Measurements from ENCODE around the gene PADI6. TPM values are rescaled to one million over a fixed set of nuclear protein-coding genes. Genes with fewer than 3 reads are reported as not detected.

Gene PADI6
- total and polyA plus RNA-seq, 2 experiments from 2014 or later = not detected

DNA sequence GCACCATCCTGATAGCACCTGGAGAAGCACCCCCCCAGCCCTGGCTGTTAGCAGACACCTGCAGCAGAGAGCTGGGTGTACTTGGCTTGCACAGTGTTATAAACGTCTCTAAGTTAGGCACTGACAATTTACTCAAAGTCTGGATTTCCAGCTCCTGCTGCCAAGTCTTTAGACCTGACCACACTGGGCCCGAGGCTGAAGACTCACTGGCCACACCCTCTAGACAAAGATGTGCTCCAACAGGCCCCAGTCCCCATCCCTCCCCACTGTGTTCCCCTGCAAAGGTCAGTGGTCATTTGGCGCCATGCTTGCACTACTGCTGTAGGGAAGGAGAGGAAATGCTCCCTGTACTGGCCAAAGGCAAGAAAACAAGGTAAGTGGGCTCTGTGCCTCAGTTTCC lies 31.1 kb downstream of the PADI6 start:
- H3K9me3 ChIP-seq (ENCODE audit: low read depth) = no peaks in the 10 kb centered on the region
- no peak overlapping the region for H2AFZ ChIP-seq
- H3K4me1 ChIP-seq (ENCODE audit: insufficient read depth) = no peaks in the 10 kb centered on the region
- no peaks in the 10 kb centered on the region for H3K36me3 ChIP-seq (replicated peaks; ENCODE audit: insufficient read depth, low read depth)
- H4K20me1 ChIP-seq (ENCODE audit: insufficient read depth, poor library complexity, severe bottlenecking) = no peaks in the 10 kb centered on the region
- H3K4me3 ChIP-seq = no peak overlapping the region
- no peaks in the 10 kb centered on the region for H3K27me3 ChIP-seq
- TF ChIP-seq EZH2phosphoT487 (IDR thresholded peaks at IDR 0.05; ENCODE audit: low read depth, severe bottlenecking, unreplicated experiment) = no peak
- TF ChIP-seq EZH2 (IDR thresholded peaks at IDR 0.05; ENCODE audit: borderline replicate concordance) = no peak
- TF ChIP-seq, protein P1, sequence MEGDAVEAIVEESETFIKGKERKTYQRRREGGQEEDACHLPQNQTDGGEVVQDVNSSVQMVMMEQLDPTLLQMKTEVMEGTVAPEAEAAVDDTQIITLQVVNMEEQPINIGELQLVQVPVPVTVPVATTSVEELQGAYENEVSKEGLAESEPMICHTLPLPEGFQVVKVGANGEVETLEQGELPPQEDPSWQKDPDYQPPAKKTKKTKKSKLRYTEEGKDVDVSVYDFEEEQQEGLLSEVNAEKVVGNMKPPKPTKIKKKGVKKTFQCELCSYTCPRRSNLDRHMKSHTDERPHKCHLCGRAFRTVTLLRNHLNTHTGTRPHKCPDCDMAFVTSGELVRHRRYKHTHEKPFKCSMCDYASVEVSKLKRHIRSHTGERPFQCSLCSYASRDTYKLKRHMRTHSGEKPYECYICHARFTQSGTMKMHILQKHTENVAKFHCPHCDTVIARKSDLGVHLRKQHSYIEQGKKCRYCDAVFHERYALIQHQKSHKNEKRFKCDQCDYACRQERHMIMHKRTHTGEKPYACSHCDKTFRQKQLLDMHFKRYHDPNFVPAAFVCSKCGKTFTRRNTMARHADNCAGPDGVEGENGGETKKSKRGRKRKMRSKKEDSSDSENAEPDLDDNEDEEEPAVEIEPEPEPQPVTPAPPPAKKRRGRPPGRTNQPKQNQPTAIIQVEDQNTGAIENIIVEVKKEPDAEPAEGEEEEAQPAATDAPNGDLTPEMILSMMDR (IDR thresholded peaks at IDR 0.05; ENCODE audit: poor library complexity) = no peak
- H3K79me2 ChIP-seq = no peaks in the 10 kb centered on the region
- no peak for DNase-seq (ENCODE audit: low spot score)
- no peaks in the 10 kb centered on the region for H3K9me2 ChIP-seq (replicated peaks; ENCODE audit: insufficient read depth)
- 68% methylated on average over 3 of the region's 3 CpGs for WGBS (ENCODE audit: low lambda C conversion rate, missing lambda C conversion rate)
- no peak overlapping the region for H3K4me2 ChIP-seq
- H3K27ac ChIP-seq = no peak overlapping the region

DNA sequence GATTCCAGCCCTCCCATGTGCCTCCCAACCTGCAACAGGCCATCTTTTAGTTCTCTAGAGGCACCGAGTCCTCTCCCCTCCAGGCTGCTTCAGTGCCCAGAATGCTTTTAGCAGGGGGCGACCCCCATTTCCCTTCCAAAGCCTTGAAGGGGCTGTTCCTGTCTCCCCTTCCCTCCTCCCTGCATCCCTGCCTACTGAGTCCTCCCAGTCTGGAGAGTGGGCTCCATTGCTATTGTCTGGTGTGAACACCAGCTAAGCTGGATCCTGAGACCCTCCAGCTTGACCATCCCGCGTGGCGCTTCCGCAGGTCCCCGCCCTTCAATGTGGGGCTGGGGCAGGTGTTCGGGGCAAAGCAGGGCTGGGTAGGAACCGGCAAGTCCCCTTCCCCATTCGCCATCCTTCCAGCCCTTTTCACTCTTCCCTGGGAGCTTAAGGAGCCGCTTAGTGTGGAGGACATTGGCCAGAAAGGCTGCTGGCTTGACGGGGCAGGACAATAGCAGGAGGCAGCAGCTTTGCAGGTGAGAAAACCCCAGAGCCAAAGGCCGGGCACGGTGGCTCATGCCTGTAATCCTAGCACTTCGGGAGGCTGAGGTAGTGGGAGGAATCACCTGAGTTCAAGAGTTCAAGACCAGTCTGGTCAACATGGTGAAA lies 32.2 kb downstream of the PADI6 start:
- Histone ChIP-seq H3K27me3 (no peaks in the 10 kb centered on the region), H3K9me3 (ENCODE audit: low read depth) (no peaks in the 10 kb centered on the region), H3K27ac (no peak overlapping the region), H3K36me3 (replicated peaks; ENCODE audit: insufficient read depth, low read depth) (no peaks in the 10 kb centered on the region), H3K4me1 (ENCODE audit: insufficient read depth) (no peaks in the 10 kb centered on the region), H3K4me3 (no peak overlapping the region), H4K20me1 (ENCODE audit: insufficient read depth, poor library complexity, severe bottlenecking) (no peaks in the 10 kb centered on the region), H2AFZ (no peak overlapping the region), H3K79me2 (no peaks in the 10 kb centered on the region), H3K4me2 (no peak overlapping the region), H3K9me2 (replicated peaks; ENCODE audit: insufficient read depth) (no peaks in the 10 kb centered on the region)
- no peak for DNase-seq (ENCODE audit: low spot score)
- TF ChIP-seq, protein P1 (IDR thresholded peaks at IDR 0.05; ENCODE audit: poor library complexity) = no peak
- no peak for TF ChIP-seq EZH2phosphoT487 (IDR thresholded peaks at IDR 0.05; ENCODE audit: low read depth, severe bottlenecking, unreplicated experiment)
- no peak for TF ChIP-seq EZH2 (IDR thresholded peaks at IDR 0.05; ENCODE audit: borderline replicate concordance)
- 69% methylated on average over 15 of the region's 15 CpGs for WGBS (ENCODE audit: low lambda C conversion rate, missing lambda C conversion rate)

DNA sequence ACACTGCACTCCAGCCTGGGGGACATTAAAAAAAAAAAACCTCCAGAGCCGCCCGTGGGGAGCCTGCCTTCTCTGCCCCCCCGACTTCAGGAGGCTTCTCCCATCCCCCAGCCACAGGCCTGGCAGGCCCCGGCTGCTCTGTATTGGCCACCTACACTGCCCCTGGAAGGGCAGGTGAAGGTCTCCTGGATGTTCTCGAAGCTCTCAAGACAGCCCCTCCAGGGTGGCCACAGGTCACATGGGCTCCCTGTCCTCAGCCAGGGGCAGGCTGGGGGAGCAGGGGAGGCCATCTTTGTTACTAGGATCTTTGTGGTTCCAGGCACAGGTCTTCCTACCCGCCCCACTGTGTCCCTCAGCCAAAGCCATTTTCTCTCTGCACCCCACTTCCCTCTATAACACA lies 32.8 kb downstream of the PADI6 start:
- 80% methylated on average over 6 of the region's 6 CpGs for WGBS (ENCODE audit: low lambda C conversion rate, missing lambda C conversion rate)

More for the DNA sequence above, 32.8 kb downstream of the PADI6 start:
- Histone ChIP-seq H3K4me3 (no peak overlapping the region), H3K36me3 (replicated peaks; ENCODE audit: insufficient read depth, low read depth) (no peaks in the 10 kb centered on the region), H3K79me2 (no peaks in the 10 kb centered on the region), H3K9me3 (ENCODE audit: low read depth) (no peaks in the 10 kb centered on the region), H3K4me2 (no peak overlapping the region), H3K9me2 (replicated peaks; ENCODE audit: insufficient read depth) (no peaks in the 10 kb centered on the region), H3K27me3 (no peaks in the 10 kb centered on the region), H2AFZ (no peak overlapping the region), H4K20me1 (ENCODE audit: insufficient read depth, poor library complexity, severe bottlenecking) (no peaks in the 10 kb centered on the region), H3K4me1 (ENCODE audit: insufficient read depth) (no peaks in the 10 kb centered on the region), H3K27ac (no peak overlapping the region)
- TF ChIP-seq, protein P1 (IDR thresholded peaks at IDR 0.05; ENCODE audit: poor library complexity) = no peak
- TF ChIP-seq EZH2phosphoT487 (IDR thresholded peaks at IDR 0.05; ENCODE audit: low read depth, severe bottlenecking, unreplicated experiment) = no peak
- TF ChIP-seq EZH2 (IDR thresholded peaks at IDR 0.05; ENCODE audit: borderline replicate concordance) = no peak
- no peak for DNase-seq (ENCODE audit: low spot score)

Measured in hepatocyte (in vitro differentiated cells).